K562 (cell line): ENCODE data around the gene ABLIM2. TPM values are rescaled to one million over a fixed set of nuclear protein-coding genes. Genes with fewer than 3 reads are reported as not detected.

ENCODE experiments used
- HOXB6 ChIP-seq: fragments of 250-450 bp; sonication (Bioruptor Pico); IDR thresholded peaks from 2 replicates; pipeline ENCODE4 v1.5.1; 2022; ENCODE audit warnings: mild to moderate bottlenecking, borderline replicate concordance
- MXI1 ChIP-seq: IDR thresholded peaks from 2 replicates; pipeline ENCODE4 v1.6.1; 2011; ENCODE audit warnings: low read depth, mild to moderate bottlenecking, improper control_type of control experiment, low read length
- PATZ1 ChIP-seq: fragments of 250-450 bp; sonication (Bioruptor Pico); IDR thresholded peaks from 2 replicates; pipeline ENCODE4 v1.5.0; 2020; ENCODE audit warnings: mild to moderate bottlenecking, borderline replicate concordance
- SMAD2 ChIP-seq: fragments of 150-350 bp; IDR thresholded peaks from 2 replicates; pipeline ENCODE4 v1.6.1; 2014; ENCODE audit warnings: low read depth, mild to moderate bottlenecking, low read length
- STAT6 ChIP-seq: sonication (generic); formaldehyde crosslinking; IDR thresholded peaks from 2 replicates; pipeline ENCODE4 v1.8.1; 2023; ENCODE audit warnings: mild to moderate bottlenecking, missing genetic modification reagents
- TEAD4 ChIP-seq, 2 experiments: sonication (generic) in 1 of 2; formaldehyde crosslinking in 1 of 2; IDR thresholded peaks; 2 replicates each; pipeline versions ENCODE4 v1.6.1 to v1.8.0; 2012 to 2022; ENCODE audit warnings: borderline replicate concordance in 1 of 2, inconsistent platforms in 1 of 2, low read length in 1 of 2, mild to moderate bottlenecking in 1 of 2, missing genetic modification reagents in 1 of 2
- ZNF253 ChIP-seq: fragments of 250-450 bp; sonication (Bioruptor Pico); conservative IDR thresholded peaks from 2 replicates; pipeline ENCODE4 v1.6.1; 2021; ENCODE audit warnings: mild to moderate bottlenecking
- ZNF274 ChIP-seq: IDR thresholded peaks from 2 replicates; pipeline ENCODE4 v1.6.1; 2011; ENCODE audit warnings: low read depth, mild to moderate bottlenecking, low read length, moderate library complexity, borderline replicate concordance
- ZNF324 ChIP-seq: fragments of 250-450 bp; sonication (Bioruptor Pico); IDR thresholded peaks from 2 replicates; pipeline ENCODE4 v1.4.0; 2020; ENCODE audit warnings: mild to moderate bottlenecking
- ZNF384 ChIP-seq: IDR thresholded peaks from 2 replicates; pipeline ENCODE4 v1.6.1; 2012; ENCODE audit warnings: low read depth, low read length, improper control_type of control experiment
- ZNF655 ChIP-seq: fragments of 250-450 bp; sonication (Bioruptor Pico); IDR thresholded peaks from 2 replicates; pipeline ENCODE4 v1.5.0; 2021
- polyA plus RNA-seq, 8 experiments: library from polyadenylated mRNA; depleted of rRNA in 4 of 8; stranded (reverse) in 5 of 8; unstranded in 3 of 8; fragments of >200 nt; fragmentation: Nextera tagmentation in 2 of 8; fragmentation: Illumina TruSeq in 1 of 8; extraction: Ambion mirVana in 2 of 8; extraction: Trizol in 1 of 8; gene quantifications; 2 replicates each; pipeline versions ENCODE4 v1.2.1 to v1.2.3, GENCODE V29; 2011 to 2014; ENCODE audit warnings: inconsistent platforms in 1 of 8, missing spikeins in 1 of 8
- total RNA-seq, 7 experiments: library from RNA; depleted of rRNA in 6 of 7; stranded (reverse); fragments of >200 nt in 6 of 7; fragmentation: Illumina TruSeq in 2 of 7; extraction: Trizol in 2 of 7; gene quantifications; 2 replicates each; pipeline versions ENCODE4 v1.2.1 to v1.2.3, GENCODE V29; 2011 to 2021; ENCODE audit warnings: low replicate concordance in 1 of 7
- TF ChIP-seq, protein P1 (sequence below): fragments of 250-450 bp; sonication (Bioruptor Pico); IDR thresholded peaks from 2 replicates; pipeline ENCODE4 v1.8.0; 2021; ENCODE audit warnings: mild to moderate bottlenecking, moderate library complexity
- TF ChIP-seq, protein P2 (sequence below), 3 experiments: fragments of 200-800 bp in 1 of 3; sonication (Bioruptor generic) in 1 of 3; sonication (generic) in 1 of 3; formaldehyde crosslinking in 1 of 3; IDR thresholded peaks; 2 replicates each; pipeline versions ENCODE4 v1.6.1 to v1.8.0; 2016 to 2022; ENCODE audit warnings: mild to moderate bottlenecking in 2 of 3, missing compliant biosample characterization in 2 of 3, missing genetic modification characterization in 2 of 3, missing genetic modification reagents in 1 of 3
- TF ChIP-seq, protein P3 (sequence below), 2 experiments: fragments of 450-650 bp in 1 of 2; IDR thresholded peaks; 2 replicates each; pipeline ENCODE4 v1.6.1; 2011 to 2017; ENCODE audit warnings: low read depth in 2 of 2, antibody characterized with exemption in 1 of 2, borderline replicate concordance in 1 of 2, low read length in 1 of 2, mild to moderate bottlenecking in 1 of 2, mixed read lengths in 1 of 2; ENCODE audit not compliant: control insufficient read depth in 1 of 2

Gene ABLIM2
- total and polyA plus RNA-seq, 9 of the 15 experiments (the other 6 are each of a cell fraction or from before 2014, with no cell fraction given): not detected

DNA sequence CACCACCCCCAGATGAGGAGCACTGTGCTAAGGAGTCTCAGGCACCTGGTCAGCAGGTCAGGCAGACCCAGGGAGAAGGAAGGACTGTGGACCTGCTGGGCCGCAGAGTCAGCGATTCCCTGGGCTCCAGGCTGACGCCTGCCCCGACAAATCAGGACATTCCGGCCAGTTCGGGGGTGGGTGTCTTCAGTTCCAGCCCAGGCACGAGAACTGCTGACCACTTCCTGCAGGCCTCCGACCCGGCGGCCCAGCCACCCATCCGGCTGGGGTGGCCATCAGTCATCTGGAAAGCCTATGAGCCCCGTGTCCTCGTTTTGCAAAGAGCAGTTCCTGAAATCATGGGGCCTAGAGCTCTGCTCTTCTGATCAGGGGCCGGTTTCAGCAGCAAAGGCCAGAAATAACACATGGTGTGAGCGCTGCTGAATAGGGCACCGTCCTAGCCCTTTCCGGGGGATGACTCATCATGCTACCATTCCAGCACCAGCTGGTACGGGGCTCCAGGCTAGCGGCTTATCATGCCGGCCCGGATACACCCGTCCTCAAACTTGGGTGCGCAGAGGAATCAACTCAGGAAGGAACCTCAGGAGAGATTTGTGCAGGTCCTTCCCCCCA, 32.6 kb upstream of the ABLIM2 start (continued):
- TF ChIP-seq ZNF384 (no peak), TEAD4 (IDR thresholded peaks at IDR 0.05; ENCODE audit: low read length) (peak; percentile 35; the same call in 1 of the 2 replicates), TEAD4 (CRISPR knock-in tag; IDR thresholded peaks at IDR 0.05; ENCODE audit: borderline replicate concordance) (no peak), ZNF253 (CRISPR knock-in tag) (no peak), ZNF655 (CRISPR knock-in tag) (no peak), SMAD2 (no peak), PATZ1 (CRISPR knock-in tag) (no peak), ZNF324 (CRISPR knock-in tag) (no peak), MXI1 (no peak), STAT6 (no peak), ZNF274 (no peak), HOXB6 (no peak)
- TF ChIP-seq, protein P1, sequence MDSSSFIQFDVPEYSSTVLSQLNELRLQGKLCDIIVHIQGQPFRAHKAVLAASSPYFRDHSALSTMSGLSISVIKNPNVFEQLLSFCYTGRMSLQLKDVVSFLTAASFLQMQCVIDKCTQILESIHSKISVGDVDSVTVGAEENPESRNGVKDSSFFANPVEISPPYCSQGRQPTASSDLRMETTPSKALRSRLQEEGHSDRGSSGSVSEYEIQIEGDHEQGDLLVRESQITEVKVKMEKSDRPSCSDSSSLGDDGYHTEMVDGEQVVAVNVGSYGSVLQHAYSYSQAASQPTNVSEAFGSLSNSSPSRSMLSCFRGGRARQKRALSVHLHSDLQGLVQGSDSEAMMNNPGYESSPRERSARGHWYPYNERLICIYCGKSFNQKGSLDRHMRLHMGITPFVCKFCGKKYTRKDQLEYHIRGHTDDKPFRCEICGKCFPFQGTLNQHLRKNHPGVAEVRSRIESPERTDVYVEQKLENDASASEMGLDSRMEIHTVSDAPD: no peak
- TF ChIP-seq, protein P2, sequence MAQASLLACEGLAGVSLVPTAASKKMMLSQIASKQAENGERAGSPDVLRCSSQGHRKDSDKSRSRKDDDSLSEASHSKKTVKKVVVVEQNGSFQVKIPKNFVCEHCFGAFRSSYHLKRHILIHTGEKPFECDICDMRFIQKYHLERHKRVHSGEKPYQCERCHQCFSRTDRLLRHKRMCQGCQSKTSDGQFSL (CRISPR knock-in tag; IDR thresholded peaks at IDR 0.05): no peak
- TF ChIP-seq, protein P2 (tag; IDR thresholded peaks at IDR 0.05): no peak
- TF ChIP-seq, protein P3, sequence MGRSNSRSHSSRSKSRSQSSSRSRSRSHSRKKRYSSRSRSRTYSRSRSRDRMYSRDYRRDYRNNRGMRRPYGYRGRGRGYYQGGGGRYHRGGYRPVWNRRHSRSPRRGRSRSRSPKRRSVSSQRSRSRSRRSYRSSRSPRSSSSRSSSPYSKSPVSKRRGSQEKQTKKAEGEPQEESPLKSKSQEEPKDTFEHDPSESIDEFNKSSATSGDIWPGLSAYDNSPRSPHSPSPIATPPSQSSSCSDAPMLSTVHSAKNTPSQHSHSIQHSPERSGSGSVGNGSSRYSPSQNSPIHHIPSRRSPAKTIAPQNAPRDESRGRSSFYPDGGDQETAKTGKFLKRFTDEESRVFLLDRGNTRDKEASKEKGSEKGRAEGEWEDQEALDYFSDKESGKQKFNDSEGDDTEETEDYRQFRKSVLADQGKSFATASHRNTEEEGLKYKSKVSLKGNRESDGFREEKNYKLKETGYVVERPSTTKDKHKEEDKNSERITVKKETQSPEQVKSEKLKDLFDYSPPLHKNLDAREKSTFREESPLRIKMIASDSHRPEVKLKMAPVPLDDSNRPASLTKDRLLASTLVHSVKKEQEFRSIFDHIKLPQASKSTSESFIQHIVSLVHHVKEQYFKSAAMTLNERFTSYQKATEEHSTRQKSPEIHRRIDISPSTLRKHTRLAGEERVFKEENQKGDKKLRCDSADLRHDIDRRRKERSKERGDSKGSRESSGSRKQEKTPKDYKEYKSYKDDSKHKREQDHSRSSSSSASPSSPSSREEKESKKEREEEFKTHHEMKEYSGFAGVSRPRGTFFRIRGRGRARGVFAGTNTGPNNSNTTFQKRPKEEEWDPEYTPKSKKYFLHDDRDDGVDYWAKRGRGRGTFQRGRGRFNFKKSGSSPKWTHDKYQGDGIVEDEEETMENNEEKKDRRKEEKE (IDR thresholded peaks at IDR 0.05; ENCODE audit: borderline replicate concordance in 1 of 2, control insufficient read depth in 1 of 2, low read depth in 2 of 2, low read length in 1 of 2): no peak
